GM12878 (cell line): Measurements from ENCODE around the gene HNRNPAB. TPM values are rescaled to one million over a fixed set of nuclear protein-coding genes. Genes with fewer than 3 reads are reported as not detected.

ENCODE experiments used
- BRCA1 ChIP-seq: IDR thresholded peaks from 2 replicates; pipeline ENCODE4 v1.6.1; 2011; ENCODE audit warnings: low read depth, low read length, improper control_type of control experiment
- CBX3 ChIP-seq: fragments of 200-600 bp; sonication (generic); IDR thresholded peaks from 2 replicates; pipeline ENCODE4 v1.6.1; 2016; ENCODE audit warnings: low read depth, borderline replicate concordance
- CBX5 ChIP-seq: sonication (generic); IDR thresholded peaks from 2 replicates; pipeline ENCODE4 v1.6.1; 2016; ENCODE audit warnings: low read depth, moderate library complexity, mild to moderate bottlenecking, inconsistent platforms
- ELK1 ChIP-seq: IDR thresholded peaks from 2 replicates; pipeline ENCODE4 v1.6.1; 2012; ENCODE audit warnings: low read depth, low read length, improper control_type of control experiment
- ESRRA ChIP-seq: IDR thresholded peaks from 2 replicates; pipeline ENCODE4 v1.6.1; 2012; ENCODE audit warnings: mild to moderate bottlenecking, low read length, improper control_type of control experiment
- IRF3 ChIP-seq: fragments of 450-650 bp; IDR thresholded peaks from 2 replicates; pipeline ENCODE4 v1.6.1; 2014; ENCODE audit warnings: mild to moderate bottlenecking
- JUND ChIP-seq: IDR thresholded peaks from 2 replicates; pipeline ENCODE4 v1.6.1; 2012; ENCODE audit warnings: low read depth, mild to moderate bottlenecking, low read length, improper control_type of control experiment, moderate library complexity
- MAX ChIP-seq: IDR thresholded peaks from 2 replicates; pipeline ENCODE4 v1.6.1; 2012; ENCODE audit warnings: low read depth, low read length, improper control_type of control experiment
- MXI1 ChIP-seq: fragments of 150-350 bp; IDR thresholded peaks from 2 replicates; pipeline ENCODE4 v1.6.1; 2011; ENCODE audit warnings: low read depth, mild to moderate bottlenecking, inconsistent platforms, low read length, improper control_type of control experiment
- MYC ChIP-seq: IDR thresholded peaks from 2 replicates; pipeline ENCODE4 v1.6.1; 2011; ENCODE audit warnings: mild to moderate bottlenecking, low read length, moderate library complexity, inconsistent platforms; ENCODE audit not compliant: insufficient read depth, insufficient replicate concordance, insufficient read length, severe bottlenecking
- NBN ChIP-seq: fragments of 450-650 bp; IDR thresholded peaks from 2 replicates; pipeline ENCODE4 v1.6.1; 2016
- NFYA ChIP-seq: IDR thresholded peaks from 2 replicates; pipeline ENCODE4 v1.6.1; 2011; ENCODE audit warnings: low read depth, mild to moderate bottlenecking, low read length, improper control_type of control experiment, borderline replicate concordance
- NKRF ChIP-seq: fragments of 450-650 bp; conservative IDR thresholded peaks from 2 replicates; pipeline ENCODE4 v1.6.1; 2017; ENCODE audit warnings: mild to moderate bottlenecking, moderate library complexity
- PAX5 ChIP-seq: IDR thresholded peaks from 2 replicates; pipeline ENCODE4 v1.6.1; 2011; ENCODE audit warnings: low read depth, low read length, borderline replicate concordance
- PBX3 ChIP-seq: IDR thresholded peaks from 2 replicates; pipeline ENCODE4 v1.6.1; 2011; ENCODE audit warnings: mild to moderate bottlenecking, low read depth, low read length, moderate library complexity; ENCODE audit not compliant: insufficient replicate concordance
- PKNOX1 ChIP-seq: fragments of 450-650 bp; IDR thresholded peaks from 2 replicates; pipeline ENCODE4 v1.6.1; 2016; ENCODE audit warnings: mild to moderate bottlenecking
- RB1 ChIP-seq: fragments of 450-650 bp; formaldehyde crosslinking; IDR thresholded peaks from 2 replicates; pipeline ENCODE4 v1.6.1; 2017; ENCODE audit warnings: mild to moderate bottlenecking, borderline replicate concordance
- SUPT20H ChIP-seq: IDR thresholded peaks from 2 replicates; pipeline ENCODE4 v1.6.1; 2011; ENCODE audit warnings: low read depth, mild to moderate bottlenecking, low read length, moderate library complexity, borderline replicate concordance; ENCODE audit not compliant: control insufficient read depth
- TAF1 ChIP-seq: IDR thresholded peaks from 2 replicates; pipeline ENCODE4 v1.6.1; 2011; ENCODE audit warnings: mild to moderate bottlenecking, low read depth, low read length, borderline replicate concordance
- ZBED1 ChIP-seq: IDR thresholded peaks from 2 replicates; pipeline ENCODE4 v1.6.1; 2016; ENCODE audit warnings: borderline replicate concordance
- ZNF217 ChIP-seq: fragments of 450-650 bp; IDR thresholded peaks from 2 replicates; pipeline ENCODE4 v1.6.1; 2017; ENCODE audit warnings: antibody characterized with exemption, mild to moderate bottlenecking
- ZSCAN29 ChIP-seq: fragments of 450-650 bp; IDR thresholded peaks from 2 replicates; pipeline ENCODE4 v1.6.1; 2017; ENCODE audit warnings: mild to moderate bottlenecking, moderate library complexity
- ZZZ3 ChIP-seq: IDR thresholded peaks from 2 replicates; pipeline ENCODE4 v1.6.1; 2011; ENCODE audit warnings: low read depth; ENCODE audit not compliant: control insufficient read depth, insufficient read length
- polyA plus RNA-seq, 11 experiments: library from polyadenylated mRNA; depleted of rRNA in 4 of 11; unstranded in 6 of 11; stranded (reverse) in 5 of 11; fragments of >200 nt; fragmentation: Nextera tagmentation in 4 of 11; fragmentation: Illumina TruSeq in 1 of 11; extraction: Ambion mirVana in 4 of 11; extraction: Trizol in 1 of 11; gene quantifications; 1 replicate in 1 of 11; 2 replicates in 10 of 11; pipeline versions ENCODE4 v1.2.1 to v1.2.3, GENCODE V29; 2011 to 2016; ENCODE audit warnings: inconsistent platforms in 2 of 11, missing spikeins in 2 of 11, low read depth in 1 of 11
- total RNA-seq, 4 experiments: library from RNA; depleted of rRNA in 3 of 4; stranded (reverse); fragments of >200 nt in 3 of 4; fragmentation: Illumina TruSeq in 1 of 4; extraction: Trizol in 1 of 4; gene quantifications; 2 replicates each; pipeline versions ENCODE4 v1.2.1 to v1.2.3, GENCODE V29; 2013 to 2021

HNRNPAB gene
- total and polyA plus RNA-seq, 10 of the 15 experiments (the other 5 are each of a cell fraction or from before 2014, with no cell fraction given), result 42.3 to 330 (median 230) TPM

GRCh38 chr5:178163772-178164735, 40.3 kb upstream of the HNRNPAB start (continued):
- TF ChIP-seq BRCA1 (no peak), RB1 (peak; percentile 81; the same call in 1 of the 2 replicates), TAF1 (no peak), NKRF (no peak), IRF3 (peak; percentile 53; the same call in 1 of the 2 replicates), PBX3 (peak; percentile 29), JUND (no peak), PAX5 (peak; percentile 92), PKNOX1 (peak; percentile 65; the same call in 1 of the 2 replicates), ZSCAN29 (no peak), ZBED1 (no peak), CBX5 (no peak), NBN (no peak), ZZZ3 (no peak), ELK1 (no peak), CBX3 (no peak), ESRRA (no peak), MAX (peak; percentile 68; the same call in 1 of the 2 replicates), MXI1 (0 out of 2 replicates have a peak, but pooled peaks have one; percentile 50), MYC (no peak), NFYA (no peak), SUPT20H (no peak), ZNF217 (no peak)
